Measurements from ENCODE around the gene ACP1.

Gene ACP1

GRCh38 chr2:255195-255594 lies 9.6 kb upstream of the ACP1 start:
- no peak for TF ChIP-seq CTCF (IDR thresholded peaks at IDR 0.05; ENCODE audit: low read depth, low read length)
- no peak overlapping the region for H3K4me3 ChIP-seq (ENCODE audit: low read depth, low read length)

- TF ChIP-seq CTCF (IDR thresholded peaks at IDR 0.05; ENCODE audit: low read depth, low read length) = no peak
- no peak overlapping the region for H3K4me3 ChIP-seq (ENCODE audit: low read depth, low read length)
Observed at GRCh38 chr2:256094-256493, 8.7 kb upstream of the ACP1 start.

- H3K4me3 ChIP-seq (ENCODE audit: low read depth, low read length) = no peak overlapping the region
- TF ChIP-seq CTCF (IDR thresholded peaks at IDR 0.05; ENCODE audit: low read depth, low read length) = no peak
Observed at GRCh38 chr2:257429-257828, 7.3 kb upstream of the ACP1 start.

GRCh38 chr2:257842-258241 lies 6.9 kb upstream of the ACP1 start:
- TF ChIP-seq CTCF (IDR thresholded peaks at IDR 0.05; ENCODE audit: low read depth, low read length) = no peak

GRCh38 chr2:258933-259332 lies 5.8 kb upstream of the ACP1 start:
- no peak overlapping the region for H3K4me3 ChIP-seq (ENCODE audit: low read depth, low read length)
- TF ChIP-seq CTCF (IDR thresholded peaks at IDR 0.05; ENCODE audit: low read depth, low read length) = no peak

More at GRCh38 chr2:257842-258241, 6.9 kb upstream of the ACP1 start:
- no peak overlapping the region for H3K4me3 ChIP-seq (ENCODE audit: low read depth, low read length)

GRCh38 chr2:259789-260331 lies 4.9 kb upstream of the ACP1 start:
- H3K4me3 ChIP-seq (ENCODE audit: low read depth, low read length) = no peak overlapping the region
- TF ChIP-seq CTCF (IDR thresholded peaks at IDR 0.05; ENCODE audit: low read depth, low read length) = no peak

- 0 out of 2 replicates have a peak overlapping the region, but pooled peaks have one; percentile 0 for H3K4me3 ChIP-seq (ENCODE audit: low read depth, low read length)
- TF ChIP-seq CTCF (IDR thresholded peaks at IDR 0.05; ENCODE audit: low read depth, low read length) = no peak
Observed at GRCh38 chr2:260507-261161, 4.1 kb upstream of the ACP1 start.

Measured in WI38 (cell line).